Stimulated activated CD4-positive, alpha-beta T cell treated with anti-CD3 and anti-CD28 coated beads, Interleukin-4, amount 100 ng/mL, for 4 hours (primary cell): ENCODE results near the gene ZNF823.
A peak's percentile ranks its signal among the peaks of the same experiment; 100 is the strongest.

Experiments
- DNase-seq, 2 experiments: peaks; one replicate each; pipeline ENCODE4 v3.0.0-alpha.2; 2020

ZNF823 gene

DNA sequence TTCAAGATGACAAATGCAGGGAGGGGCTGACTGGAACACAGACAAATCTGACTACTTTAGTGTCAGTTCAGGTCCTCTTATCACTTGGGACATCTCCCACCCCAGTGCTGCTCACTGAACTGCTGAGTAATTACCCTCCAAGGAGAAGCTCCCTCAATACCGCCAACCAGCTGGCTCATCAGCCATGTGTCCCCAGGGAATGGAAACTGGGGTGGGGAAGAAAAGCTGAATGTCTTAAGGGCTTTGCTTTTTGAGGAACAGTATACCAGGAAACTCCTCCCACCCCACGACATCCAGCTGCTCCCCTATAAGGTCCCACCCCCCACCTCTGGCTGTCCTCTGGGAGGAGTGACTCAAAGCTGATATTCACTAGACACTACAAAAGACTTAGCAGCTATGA lies 2.0 kb downstream of the ZNF823 start:
- no peak for DNase-seq

DNA sequence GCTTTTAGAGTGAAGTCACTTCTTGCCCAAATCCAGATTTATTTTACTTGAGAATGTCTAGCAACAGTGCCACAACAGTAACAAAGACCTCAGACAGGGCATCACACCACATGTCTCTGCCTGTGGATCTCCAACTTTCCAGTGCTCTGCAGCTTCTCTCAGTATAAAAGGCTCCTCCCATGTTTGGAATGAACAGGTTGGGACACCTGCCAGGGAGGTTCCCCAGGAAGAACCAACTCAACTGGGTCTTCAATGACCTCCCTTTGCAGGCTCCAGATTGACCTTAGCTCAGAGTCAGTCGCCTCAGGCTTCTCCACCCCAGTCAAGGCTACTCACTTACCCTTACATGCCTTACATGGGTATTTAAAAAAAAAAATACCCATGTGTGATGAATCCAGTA lies 3.4 kb downstream of the ZNF823 start:
- DNase-seq = no peak

GRCh38 chr19:11729586-11729985 lies 9.2 kb downstream of the ZNF823 start:
- DNase-seq = no peak

DNA sequence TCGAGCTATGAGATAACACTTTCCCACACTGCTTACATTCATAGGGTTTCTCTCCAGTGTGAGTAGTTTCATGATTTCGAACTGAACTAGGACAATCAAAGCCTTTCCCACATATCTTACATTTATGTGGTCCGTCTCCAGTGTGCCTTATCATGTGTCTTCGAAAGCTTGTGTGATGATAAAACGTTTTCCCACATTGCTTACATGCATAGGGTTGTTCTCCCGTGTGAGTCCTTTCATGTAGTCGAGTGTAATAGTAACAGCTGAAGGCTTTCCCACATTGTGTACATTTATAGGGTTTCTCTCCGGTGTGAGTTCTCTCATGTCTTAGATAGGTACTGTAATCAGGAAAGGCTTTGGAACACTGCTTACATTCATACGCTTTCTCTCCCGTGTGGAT lies 16.3 kb downstream of the ZNF823 start:
- DNase-seq = no peak

- no peak for DNase-seq
Measured at GRCh38 chr19:11721681-11722080, 17.1 kb downstream of the ZNF823 start.

DNA sequence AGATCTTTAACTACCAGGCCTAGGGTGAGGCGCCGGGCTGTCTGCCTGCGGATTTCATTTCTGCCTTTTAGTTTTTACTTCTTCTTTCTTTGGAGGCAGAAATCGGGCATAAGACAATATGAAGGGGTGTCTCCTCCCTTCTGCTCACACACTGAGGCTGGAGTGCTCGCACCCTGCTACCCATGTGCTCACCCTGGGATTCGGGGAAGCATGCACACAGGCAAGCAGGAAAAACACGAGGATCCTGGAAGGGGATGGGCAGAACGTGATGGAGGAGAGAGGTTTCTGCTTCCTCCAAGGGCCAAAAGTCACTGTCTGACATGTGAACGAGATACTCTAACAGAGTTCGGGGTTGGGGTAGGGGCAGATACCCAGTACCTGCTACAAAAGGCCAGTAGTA lies 28.4 kb downstream of the ZNF823 start:
- DNase-seq = no peak

DNA sequence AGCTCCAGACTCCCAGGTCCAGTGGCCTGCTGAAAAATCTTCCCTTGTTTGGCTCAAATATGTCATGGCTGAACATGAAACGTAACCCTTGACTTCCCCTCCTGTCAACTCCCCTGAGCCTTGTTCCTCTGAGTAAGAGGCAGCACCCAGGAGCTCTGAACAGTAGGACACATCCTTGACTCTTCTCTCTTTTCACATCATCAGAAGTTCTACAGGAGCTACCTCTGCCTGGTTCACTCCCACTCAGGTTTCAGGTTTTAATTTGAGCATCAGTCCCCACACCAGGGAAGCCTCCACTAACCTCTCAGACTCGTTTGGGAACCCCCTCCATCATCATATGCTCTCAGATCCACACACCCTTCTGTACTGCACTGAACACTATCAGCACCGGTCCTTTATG lies 30.3 kb downstream of the ZNF823 start:
- DNase-seq = no peak

GRCh38 chr19:11705474-11705873 lies 33.3 kb downstream of the ZNF823 start:
- DNase-seq = no peak

DNA sequence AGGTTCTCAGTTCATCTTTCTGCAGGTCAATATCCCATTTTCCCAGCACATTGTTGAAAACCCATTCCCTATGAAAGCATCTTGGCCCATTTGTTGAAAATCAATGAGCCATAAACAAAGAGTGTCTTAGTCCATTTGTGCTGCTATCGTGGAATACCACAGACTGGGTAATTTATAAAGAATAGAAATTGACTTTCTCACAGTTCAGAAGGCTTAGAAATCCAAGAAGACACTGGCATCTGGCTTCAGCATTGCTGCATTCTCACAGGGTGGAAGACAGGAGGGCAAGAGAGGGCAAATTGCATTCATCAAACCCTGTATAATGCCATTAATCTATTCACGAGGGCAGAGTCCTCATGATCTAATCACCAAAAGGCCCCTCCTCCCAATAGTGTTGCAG lies 34.1 kb downstream of the ZNF823 start:
- DNase-seq = no peak

DNA sequence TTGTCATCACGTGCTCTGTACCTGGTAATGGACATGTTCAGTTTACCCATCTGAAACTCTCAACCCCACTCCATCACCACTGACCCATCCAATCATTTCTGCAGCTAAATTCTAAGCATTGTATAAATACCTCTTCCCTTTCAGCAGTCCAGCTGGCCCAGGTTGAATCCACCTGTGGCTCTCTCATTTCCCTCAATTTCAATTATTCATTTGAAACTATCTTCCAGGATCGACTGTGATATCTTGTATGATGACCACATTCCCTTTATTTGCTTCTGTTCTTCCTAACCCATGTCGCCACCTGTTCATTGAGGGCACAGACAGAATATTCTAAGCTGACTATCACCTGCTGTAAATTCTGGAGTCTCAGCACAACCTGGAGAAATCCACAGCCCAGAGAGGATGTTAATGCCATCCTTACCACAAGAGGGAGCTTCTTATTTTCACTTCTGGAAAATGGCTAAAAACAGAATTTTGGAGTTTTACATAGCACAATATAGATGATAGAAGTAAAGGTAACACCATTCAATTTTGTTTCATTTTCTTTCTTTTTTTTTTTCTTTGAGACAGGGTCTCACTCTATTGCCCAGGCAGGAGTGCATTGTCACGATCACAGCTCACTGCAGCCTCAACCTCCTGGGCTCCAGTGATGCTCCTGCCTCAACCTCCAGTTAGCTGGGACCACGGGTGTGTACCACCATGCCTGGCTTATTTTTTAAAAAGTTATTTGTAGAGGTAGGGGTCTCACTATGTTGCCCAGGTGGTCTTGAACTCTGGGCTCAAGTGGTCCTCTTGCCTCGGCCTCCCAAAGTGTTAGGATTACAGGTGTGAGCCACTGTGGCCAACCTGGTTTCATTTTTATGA lies 38.6 kb downstream of the ZNF823 start:
- DNase-seq = no peak

DNA sequence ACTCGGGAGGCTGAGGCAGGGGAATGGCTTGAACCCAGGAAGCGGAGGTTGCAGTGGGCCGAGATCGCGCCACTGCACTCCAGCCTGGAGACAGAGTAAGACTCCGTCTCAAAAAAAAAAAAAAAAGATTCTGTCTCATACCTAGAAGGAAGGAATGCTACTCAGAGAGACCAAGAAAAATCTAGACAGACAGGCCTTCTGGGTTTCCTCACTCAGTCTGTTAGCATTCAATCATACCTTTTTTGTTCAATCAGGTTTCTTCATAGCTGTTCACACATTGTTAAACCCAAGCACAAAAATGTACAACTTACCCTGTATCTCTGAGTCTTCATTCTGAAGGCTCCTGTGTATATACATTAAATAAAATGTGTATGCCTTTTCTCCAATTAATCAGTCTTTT lies 40.5 kb downstream of the ZNF823 start:
- no peak for DNase-seq

- no peak for DNase-seq
Measured at GRCh38 chr19:11697284-11697855, 41.4 kb downstream of the ZNF823 start.

- peak; percentile 84 to 85 for DNase-seq
Measured at GRCh38 chr19:11694533-11695439, 44.0 kb downstream of the ZNF823 start.

- no peak for DNase-seq
Measured at GRCh38 chr19:11693505-11694499, 44.9 kb downstream of the ZNF823 start.

- DNase-seq = no peak
Measured at GRCh38 chr19:11692127-11692790, 46.5 kb downstream of the ZNF823 start.

DNA sequence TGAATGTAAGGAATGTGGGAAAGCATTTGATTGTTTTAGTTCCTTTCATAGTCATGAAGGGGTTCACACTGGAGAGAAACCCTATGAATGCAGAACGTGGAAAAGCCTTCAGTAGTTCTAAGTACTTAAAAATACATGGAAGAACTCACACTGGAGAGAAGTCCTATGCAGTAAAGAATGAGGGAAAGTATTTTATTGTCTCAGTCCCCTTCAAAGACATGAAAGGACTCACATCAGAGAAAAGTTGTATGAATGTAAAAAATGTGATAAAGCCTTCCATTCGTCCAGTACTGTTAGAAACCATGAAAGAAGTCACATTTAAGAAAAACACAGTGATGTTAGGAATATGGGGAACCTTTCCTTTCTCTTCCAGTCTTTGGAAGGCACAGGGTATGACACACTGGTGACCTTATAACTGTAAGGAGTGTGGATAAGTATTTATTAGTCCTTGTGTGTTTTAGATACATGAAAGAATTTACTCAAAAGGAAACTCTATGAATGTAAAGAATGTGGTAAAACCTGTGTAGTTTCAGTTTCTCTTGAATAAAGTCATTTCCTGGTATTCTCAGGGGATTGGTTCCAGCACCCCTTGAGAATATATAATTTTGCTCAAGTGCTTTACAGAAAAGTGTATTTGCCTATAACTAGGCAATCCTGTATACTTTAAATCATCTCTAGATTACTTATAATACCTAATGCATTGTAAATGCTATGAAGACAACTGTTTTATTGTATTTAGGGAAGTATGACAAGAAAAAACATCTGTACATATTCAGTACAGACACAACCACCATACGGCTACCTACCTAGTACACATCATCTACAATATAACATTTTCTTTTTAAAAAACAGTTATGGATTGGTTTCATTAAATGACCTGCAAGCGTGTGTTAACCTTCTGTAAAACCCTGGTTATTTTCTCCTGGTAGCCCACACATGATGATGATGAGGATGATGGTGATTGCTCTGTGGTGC lies 52.8 kb downstream of the ZNF823 start:
- no peak for DNase-seq

- no peak for DNase-seq
Measured at GRCh38 chr19:11684987-11685675, 53.6 kb downstream of the ZNF823 start.

DNA sequence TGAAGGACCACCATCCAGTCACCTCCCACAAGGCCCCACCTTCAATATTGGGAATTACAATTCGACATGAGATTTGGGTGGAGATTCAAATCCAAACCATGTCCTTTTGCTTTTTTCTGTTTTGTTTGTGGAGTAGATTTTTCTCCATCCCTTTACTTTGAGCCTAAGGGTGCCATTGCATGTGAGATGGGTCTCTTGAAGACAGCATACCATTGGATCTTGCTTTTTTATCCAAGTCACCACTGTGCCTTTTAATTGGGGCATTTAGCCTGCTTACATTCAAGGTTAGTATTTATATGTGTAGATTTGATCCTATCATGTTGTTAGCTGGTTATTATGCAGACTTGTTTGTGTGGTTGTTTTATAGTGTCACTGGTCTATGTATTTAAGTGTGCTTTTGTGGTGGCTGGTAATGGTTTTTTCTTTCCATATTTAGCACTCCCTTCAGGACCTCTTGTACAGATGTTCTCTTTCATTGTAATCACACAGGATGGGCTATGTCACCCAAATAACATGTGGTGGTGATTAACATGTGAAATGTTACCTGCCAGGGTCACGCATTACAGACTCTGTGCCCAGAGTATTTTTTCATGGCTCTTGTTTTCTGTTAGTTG lies 58.0 kb downstream of the ZNF823 start:
- no peak for DNase-seq

- DNase-seq = no peak
Measured at GRCh38 chr19:11678504-11678903, 60.2 kb downstream of the ZNF823 start.
